HepG2 (cell line): ENCODE data around the gene FBXL7. TPM values are rescaled to one million over a fixed set of nuclear protein-coding genes. Genes with fewer than 3 reads are reported as not detected.

Source experiments
- ATAC-seq: fragments of 200-7000 bp; cut with Tn5 transposase; 3 replicates; pipeline ENCODE4 v1.9.1; 2020; ENCODE audit warnings: mild to moderate bottlenecking, moderate library complexity
- BruUV-seq: library from RNA; stranded (reverse); fragments of 400-500 nt; replicated peaks from 2 replicates; lab custom pipeline; 2021; lab: Mats Ljungman, UMichigan
- CTCF ChIA-PET: fragments of 300-600 bp; formaldehyde crosslinking; extraction: SDS; loops from one replicate; lab custom pipeline; 2021; ENCODE audit warnings: low total read pairs, inconsistent platforms, low intra/inter-chr PET ratio; lab: Yijun Ruan, JAX
- POLR2A ChIA-PET: fragments of 350-600 bp; sonication (Branson Sonifier 250); formaldehyde crosslinking; loops from one replicate; lab custom pipeline; 2020; ENCODE audit warnings: antibody characterized with exemption, inconsistent platforms; lab: Yijun Ruan, JAX
- DNase-seq: peaks from one replicate; pipeline ENCODE4 v3.0.0-alpha.2; 2015; ENCODE audit warnings: low spot score
- FAIRE-seq: peaks from 3 replicates; lab custom pipeline; 2011; peaks lifted over from hg19 to GRCh38; lab: Jason Lieb, UNC
- H2AFZ ChIP-seq: one replicate; pipeline ENCODE4 v1.6.1; 2011; ENCODE audit warnings: low read length, inconsistent platforms
- H3K27ac ChIP-seq: fragments of 300-600 bp; 3 replicates; pipeline ENCODE4 v1.8.0; 2011; ENCODE audit warnings: mixed run types, mild to moderate bottlenecking, mixed read lengths, low read length, inconsistent platforms; ENCODE audit not compliant: insufficient read depth; ENCODE audit errors: extremely low read length
- H3K27me3 ChIP-seq, 2 experiments: fragments of 200-600 bp in 1 of 2; 2 replicates in 1 of 2; 3 replicates in 1 of 2; pipeline versions ENCODE4 v1.6.0 to v1.8.0; 2011; ENCODE audit warnings: low read length in 2 of 2, mild to moderate bottlenecking in 2 of 2, moderate library complexity in 2 of 2, inconsistent platforms in 1 of 2; ENCODE audit not compliant: insufficient read depth in 2 of 2, control insufficient read depth in 1 of 2
- H3K36me3 ChIP-seq, 2 experiments: fragments of 200-600 bp in 1 of 2; replicated peaks in 1 of 2; 2 replicates in 1 of 2; 3 replicates in 1 of 2; pipeline versions ENCODE4 v1.5.1 to v1.8.0; 2011; ENCODE audit warnings: low read length in 2 of 2, inconsistent platforms in 1 of 2; ENCODE audit not compliant: insufficient read depth in 2 of 2, control insufficient read depth in 1 of 2
- H3K4me1 ChIP-seq: 2 replicates; pipeline ENCODE4 v1.5.1; 2012; ENCODE audit warnings: low read length, inconsistent platforms; ENCODE audit not compliant: insufficient read depth
- H3K4me2 ChIP-seq: 2 replicates; pipeline ENCODE4 v1.6.0; 2011; ENCODE audit warnings: low read depth, low read length, inconsistent platforms
- H3K4me3 ChIP-seq, 3 experiments: fragments of 200-600 bp in 1 of 3; sonication (generic), shearing (Covaris generic) in 1 of 3; replicated peaks in 1 of 3; 2 replicates each; pipeline ENCODE4 v1.5.1; 2011 to 2016; ENCODE audit warnings: low read length in 3 of 3, inconsistent platforms in 2 of 3, low read depth in 2 of 3, mild to moderate bottlenecking in 2 of 3, control low read depth in 1 of 3, mixed read lengths in 1 of 3; ENCODE audit not compliant: insufficient read depth in 1 of 3
- H3K79me2 ChIP-seq: one replicate; pipeline ENCODE4 v1.6.1; 2011; ENCODE audit warnings: low read length, inconsistent platforms; ENCODE audit not compliant: insufficient read depth
- H3K9ac ChIP-seq: 2 replicates; pipeline ENCODE4 v1.6.0; 2011; ENCODE audit warnings: mild to moderate bottlenecking, low read depth, low read length, inconsistent platforms; ENCODE audit not compliant: insufficient read depth
- H3K9me3 ChIP-seq: 2 replicates; pipeline ENCODE4 v1.5.1; 2012; ENCODE audit warnings: mild to moderate bottlenecking, low read length
- H4K20me1 ChIP-seq: 2 replicates; pipeline ENCODE4 v1.6.0; 2011; ENCODE audit warnings: inconsistent platforms, mild to moderate bottlenecking, low read length, moderate library complexity; ENCODE audit not compliant: insufficient read depth
- CREBL2 ChIP-seq: sonication (generic); formaldehyde crosslinking; IDR thresholded peaks from 2 replicates; pipeline ENCODE4 v1.8.1; 2023; ENCODE audit warnings: missing genetic modification reagents, mild to moderate bottlenecking, borderline replicate concordance
- RBM39 ChIP-seq: fragments of 200-400 bp; formaldehyde crosslinking; IDR thresholded peaks from one replicate; pipeline ENCODE4 v1.6.1; 2018; ENCODE audit warnings: antibody characterized with exemption, mild to moderate bottlenecking, low read depth, low read length; ENCODE audit not compliant: poor library complexity, severe bottlenecking
- TEF ChIP-seq: sonication (generic); formaldehyde crosslinking; IDR thresholded peaks from 2 replicates; pipeline ENCODE4 v1.5.0; 2020; ENCODE audit warnings: missing genetic modification reagents
- ZBTB33 ChIP-seq: sonication (generic); formaldehyde crosslinking; IDR thresholded peaks from 2 replicates; pipeline ENCODE4 v1.4.0; 2020; ENCODE audit warnings: missing genetic modification reagents
- ZMYM2 ChIP-seq: sonication (generic); formaldehyde crosslinking; IDR thresholded peaks from 2 replicates; pipeline ENCODE4 v1.8.0; 2022; ENCODE audit warnings: mild to moderate bottlenecking, missing genetic modification reagents
- ZNF232 ChIP-seq: sonication (generic); formaldehyde crosslinking; IDR thresholded peaks from 2 replicates; pipeline ENCODE4 v1.4.0; 2020; ENCODE audit warnings: missing genetic modification reagents, borderline replicate concordance
- ZNF264 ChIP-seq: sonication (generic); formaldehyde crosslinking; IDR thresholded peaks from 2 replicates; pipeline ENCODE4 v1.4.0; 2020; ENCODE audit warnings: missing genetic modification reagents
- ZNF451 ChIP-seq: sonication (generic); formaldehyde crosslinking; IDR thresholded peaks from 2 replicates; pipeline ENCODE4 v1.5.0; 2020; ENCODE audit warnings: mild to moderate bottlenecking, missing genetic modification reagents
- ZNF547 ChIP-seq: sonication (generic); formaldehyde crosslinking; IDR thresholded peaks from 2 replicates; pipeline ENCODE4 v1.5.1; 2020; ENCODE audit warnings: mild to moderate bottlenecking, missing genetic modification reagents
- ZSCAN21 ChIP-seq: sonication (generic); formaldehyde crosslinking; IDR thresholded peaks from 2 replicates; pipeline ENCODE4 v1.8.0; 2022; ENCODE audit warnings: mild to moderate bottlenecking, missing genetic modification reagents, moderate library complexity, borderline replicate concordance
- WGBS: methylation state at CpG from one replicate; pipeline ENCODE4 v1.1.6; 2017; ENCODE audit warnings: low lambda C conversion rate; 5-methylcytosine and 5-hydroxymethylcytosine counted together
- in situ Hi-C: cut with HindIII; loops from 2 replicates; pipeline ENCODE4 v1.10.0; 2017; ENCODE audit warnings: low pct_unique_long_range_greater_than_20kb; ENCODE audit not compliant: extremely low pct_ligation_motif_present
- intact Hi-C: fragments of 100-400 bp; cut with micrococcal nuclease; formaldehyde crosslinking; loops from one replicate; pipeline ENCODE4 v1.10.0; 2022; ENCODE audit not compliant: unreplicated experiment
- polyA plus RNA-seq, 8 experiments: library from polyadenylated mRNA; depleted of rRNA in 3 of 8; stranded (reverse) in 7 of 8; unstranded in 1 of 8; fragments of >200 nt; fragmentation: Illumina TruSeq in 4 of 8; extraction: Trizol in 4 of 8; gene quantifications; 2 replicates each; pipeline versions ENCODE4 v1.2.1 to v1.2.3, GENCODE V29; 2011 to 2016; ENCODE audit warnings: low read depth in 4 of 8, missing spikeins in 1 of 8, mixed read lengths in 1 of 8; ENCODE audit not compliant: insufficient read depth in 1 of 8
- total RNA-seq, 5 experiments: library from RNA; depleted of rRNA; stranded (reverse); fragments of >200 nt; fragmentation: Illumina TruSeq; extraction: Trizol; gene quantifications; 2 replicates each; pipeline ENCODE4 v1.2.3, GENCODE V29; 2016; ENCODE audit warnings: low read depth in 1 of 5

Gene FBXL7
- total and polyA plus RNA-seq, 2 of the 13 experiments (the other 11 are each of a cell fraction or from before 2014, with no cell fraction given): 0.07 TPM; not detected in 1

GRCh38 chr5:15835514-15835913 lies 335.5 kb downstream of the FBXL7 start:
- H3K9me3 ChIP-seq: peaks cover 4% of the 10 kb centered on the region; the same call in 1 of the 2 replicates
- H3K4me2 ChIP-seq: no peak overlapping the region
- H4K20me1 ChIP-seq: no peaks in the 10 kb centered on the region
- H3K4me3 ChIP-seq: no peak overlapping the region
- H3K27ac ChIP-seq: no peak overlapping the region
- no peaks in the 10 kb centered on the region for H3K4me1 ChIP-seq
- no peaks in the 10 kb centered on the region for H3K79me2 ChIP-seq
- H3K27me3 ChIP-seq: no peaks in the 10 kb centered on the region
- no peaks in the 10 kb centered on the region for H3K36me3 ChIP-seq
- CTCF ChIA-PET: no interaction called here
- DNase-seq (no peak), ATAC-seq (no peak), FAIRE-seq (no peak)
- 13% methylated on average over 2 of the region's 2 CpGs for WGBS
- H3K9ac ChIP-seq: no peak overlapping the region
- intact Hi-C loops (no loop called here), in situ Hi-C loops (no loop called here)
- H2AFZ ChIP-seq: no peak overlapping the region
- POLR2A ChIA-PET: no interaction called here
- TF ChIP-seq ZMYM2 (CRISPR knock-in tag) (no peak), RBM39 (no peak), CREBL2 (CRISPR knock-in tag) (no peak), TEF (CRISPR knock-in tag) (no peak), ZNF547 (CRISPR knock-in tag) (no peak), ZSCAN21 (no peak), ZBTB33 (CRISPR knock-in tag) (no peak), ZNF264 (CRISPR knock-in tag) (no peak), ZNF232 (no peak), ZNF451 (no peak)
- BruUV-seq: no TSS peak
